ENCODE data around the gene MICAL2.

MICAL2 gene

GRCh38 chr11:12279672-12280108 lies 169.3 kb downstream of the MICAL2 start:
- in situ Hi-C loops (cut with MboI; ENCODE audit: low sequenced_read_pairs) = no loop called here

GRCh38 chr11:12280199-12280837 lies 169.9 kb downstream of the MICAL2 start:
- in situ Hi-C loops (cut with MboI; ENCODE audit: low sequenced_read_pairs) = no loop called here

DNA sequence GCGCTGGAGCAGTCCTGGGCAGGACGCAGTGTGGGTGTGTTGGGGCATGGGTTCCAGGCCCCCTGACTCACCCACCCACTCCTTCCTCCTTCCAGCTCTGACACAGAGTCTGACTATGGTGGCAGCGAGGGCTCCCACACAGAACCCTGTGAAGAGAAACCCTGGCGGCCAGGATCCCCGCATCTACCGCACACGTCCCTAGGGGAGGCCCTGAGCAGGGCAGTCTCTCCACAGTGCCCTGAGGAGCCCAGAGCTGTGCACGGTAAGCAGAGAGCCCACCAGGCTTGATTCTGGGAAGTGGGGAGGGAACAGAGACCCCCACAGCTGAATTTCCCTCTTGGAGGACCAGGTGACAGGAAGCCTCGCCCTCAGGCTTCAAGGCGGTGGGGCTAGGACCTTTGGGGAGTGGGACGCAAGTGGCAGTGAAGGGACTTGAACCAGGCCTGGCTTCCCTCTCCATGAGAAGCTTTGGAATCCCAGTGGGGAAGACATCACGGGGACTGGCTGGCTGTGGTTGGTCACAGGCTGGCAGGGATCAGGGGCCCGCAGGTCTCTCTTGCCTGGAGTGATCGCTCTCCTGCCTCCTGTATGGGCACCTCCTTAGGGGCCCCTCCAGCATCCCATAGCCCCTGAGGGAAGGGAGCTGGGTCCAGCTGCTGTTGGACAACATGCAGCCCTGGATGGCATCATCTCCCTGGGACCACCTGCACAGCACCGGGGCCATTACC lies 170.6 kb downstream of the MICAL2 start:
- in situ Hi-C loops (cut with MboI; ENCODE audit: low sequenced_read_pairs) = no loop called here

GRCh38 chr11:12281571-12282478 lies 171.4 kb downstream of the MICAL2 start:
- in situ Hi-C loops (cut with MboI; ENCODE audit: low sequenced_read_pairs) = no loop called here

GRCh38 chr11:12282676-12283075 lies 172.3 kb downstream of the MICAL2 start:
- in situ Hi-C loops (cut with MboI; ENCODE audit: low sequenced_read_pairs) = no loop called here

DNA sequence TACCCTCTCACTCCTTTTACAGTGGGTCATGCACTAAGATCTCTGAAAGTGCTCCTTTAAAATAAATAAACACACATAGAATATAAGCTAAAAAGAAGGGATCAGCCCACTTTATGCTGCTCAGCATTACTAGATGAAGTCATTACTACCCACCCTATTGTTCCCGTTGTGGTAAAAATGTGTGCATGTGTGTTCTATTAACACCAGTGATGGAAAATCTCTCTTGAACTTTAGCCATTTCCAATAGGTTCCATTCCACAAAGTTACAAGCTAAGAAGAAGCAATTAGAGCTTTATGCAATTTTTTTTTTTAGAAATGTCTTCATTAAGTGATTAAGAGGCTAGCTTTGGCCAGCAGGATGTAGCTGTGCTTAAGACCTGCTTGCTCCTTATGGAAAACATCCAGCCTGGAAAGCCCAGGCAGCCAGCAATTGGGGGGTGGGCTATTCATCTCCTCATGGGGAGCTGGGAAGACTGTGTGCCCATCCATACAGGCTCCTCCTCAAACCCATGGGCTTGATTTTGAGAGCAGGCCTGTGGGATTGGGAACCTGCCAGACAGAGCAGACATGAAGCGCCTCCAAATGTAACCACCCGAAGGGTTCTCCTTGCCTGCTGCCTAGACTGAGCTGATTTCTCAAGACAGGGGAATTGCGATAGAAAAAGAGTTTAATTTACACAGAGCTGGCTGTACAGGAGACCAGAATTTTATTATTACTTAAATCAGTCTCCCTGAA lies 174.1 kb downstream of the MICAL2 start:
- in situ Hi-C loops (cut with MboI; ENCODE audit: low sequenced_read_pairs) = no loop called here

GRCh38 chr11:12285106-12285505 lies 174.7 kb downstream of the MICAL2 start:
- in situ Hi-C loops (cut with MboI; ENCODE audit: low sequenced_read_pairs) = no loop called here

DNA sequence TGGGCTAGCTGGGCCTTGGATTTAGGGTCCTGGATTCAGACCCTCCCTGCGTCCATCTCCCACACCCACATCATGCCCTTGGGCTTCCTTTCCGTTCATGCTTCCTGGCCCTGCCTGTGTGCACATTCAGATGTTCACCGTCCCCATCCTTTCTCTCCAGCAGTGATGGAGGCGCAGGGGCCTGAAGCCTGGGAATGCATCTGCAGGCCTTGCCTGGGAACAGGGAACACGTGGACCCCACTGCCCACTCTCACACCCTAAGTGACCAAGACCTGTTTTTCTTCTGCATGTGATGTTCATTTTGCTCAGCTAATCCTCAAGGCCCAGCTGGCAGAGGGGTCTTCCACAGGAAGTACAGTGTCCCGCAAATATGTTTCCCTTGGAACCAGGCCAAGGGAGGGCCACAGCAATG lies 175.4 kb downstream of the MICAL2 start:
- in situ Hi-C loops (cut with MboI; ENCODE audit: low sequenced_read_pairs) = no loop called here

DNA sequence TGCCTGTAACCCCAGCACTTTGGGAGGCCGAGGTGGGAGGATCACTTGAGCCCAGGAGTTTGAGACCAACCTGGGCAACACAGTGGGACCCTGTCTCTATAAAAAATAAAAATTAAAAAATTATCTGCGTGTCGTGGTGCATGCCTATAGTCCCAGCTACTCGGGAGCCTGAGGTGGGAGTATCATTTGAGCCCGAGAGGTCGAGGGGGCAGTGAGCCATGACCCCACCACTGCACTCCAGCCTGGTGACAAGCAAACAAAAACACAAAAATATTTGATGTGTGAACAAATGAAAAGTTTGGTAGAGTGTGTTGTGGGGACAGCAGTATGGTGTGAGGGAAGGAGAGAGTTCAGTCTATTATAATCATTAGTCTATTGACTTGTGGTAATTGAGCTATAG lies 176.2 kb downstream of the MICAL2 start:
- in situ Hi-C loops (cut with MboI; ENCODE audit: low sequenced_read_pairs) = no loop called here

DNA sequence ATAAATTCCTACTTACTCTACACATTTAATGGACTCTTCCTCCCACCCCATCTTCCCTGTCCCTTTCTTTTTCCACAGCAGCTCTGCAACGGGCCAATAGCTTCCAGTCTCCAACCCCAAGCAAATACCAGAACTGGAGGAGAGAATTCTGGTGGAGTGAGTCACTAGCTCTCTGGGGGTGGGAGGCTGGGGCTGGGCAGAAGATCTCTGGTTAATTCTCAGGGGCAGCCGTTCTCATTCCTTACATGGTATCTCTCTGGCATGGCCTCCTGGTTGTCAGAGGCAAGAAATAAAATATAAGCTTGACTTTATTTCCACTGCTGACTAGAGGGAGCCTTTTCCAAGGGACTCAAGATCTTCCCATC lies 176.6 kb downstream of the MICAL2 start:
- in situ Hi-C loops (cut with MboI; ENCODE audit: low sequenced_read_pairs) = no loop called here

DNA sequence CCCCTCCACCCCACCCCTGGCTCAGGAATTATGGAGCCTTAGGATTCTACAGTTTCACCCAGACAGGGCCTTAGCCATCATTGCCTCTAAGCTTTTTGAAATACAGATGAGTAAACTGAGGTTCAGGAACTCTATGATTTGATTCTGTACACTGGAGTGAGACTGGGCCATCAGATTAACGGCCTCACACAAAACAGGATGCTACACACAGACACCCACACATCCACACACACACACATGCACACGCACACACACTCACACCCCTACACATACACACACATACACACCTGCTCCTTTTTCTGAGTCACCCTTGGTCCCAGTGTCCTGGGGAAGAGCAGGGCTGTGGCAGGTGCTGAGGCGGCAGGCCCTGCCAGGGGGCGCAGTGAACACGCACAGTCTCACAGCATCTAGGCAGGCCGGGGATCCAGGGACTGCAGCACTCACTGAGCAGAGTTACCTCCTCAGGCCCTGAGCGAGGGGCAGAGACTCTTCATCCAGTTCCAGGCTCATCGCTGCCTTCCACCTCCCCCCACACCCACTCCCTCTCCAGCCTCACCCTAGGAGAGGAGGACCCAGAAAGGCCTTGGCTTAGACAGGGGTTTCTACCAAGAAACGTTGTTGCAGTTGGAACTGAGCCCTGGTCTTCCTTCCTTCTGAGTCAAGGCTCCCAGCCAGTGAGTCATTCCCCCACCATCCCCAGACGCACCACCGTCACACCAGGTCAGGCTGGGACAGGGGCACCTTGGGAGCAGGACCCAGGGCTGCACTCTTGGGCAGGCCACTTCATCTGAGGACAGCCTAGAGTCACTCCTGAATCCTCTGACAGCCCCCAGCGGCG lies 177.2 kb downstream of the MICAL2 start:
- in situ Hi-C loops (cut with MboI; ENCODE audit: low sequenced_read_pairs) = no loop called here

- in situ Hi-C loops (cut with MboI; ENCODE audit: low sequenced_read_pairs) = no loop called here
Observed at GRCh38 chr11:12288212-12288930, 178.0 kb downstream of the MICAL2 start.

- in situ Hi-C loops (cut with MboI; ENCODE audit: low sequenced_read_pairs) = no loop called here
Observed at GRCh38 chr11:12288931-12289666, 178.7 kb downstream of the MICAL2 start.

DNA sequence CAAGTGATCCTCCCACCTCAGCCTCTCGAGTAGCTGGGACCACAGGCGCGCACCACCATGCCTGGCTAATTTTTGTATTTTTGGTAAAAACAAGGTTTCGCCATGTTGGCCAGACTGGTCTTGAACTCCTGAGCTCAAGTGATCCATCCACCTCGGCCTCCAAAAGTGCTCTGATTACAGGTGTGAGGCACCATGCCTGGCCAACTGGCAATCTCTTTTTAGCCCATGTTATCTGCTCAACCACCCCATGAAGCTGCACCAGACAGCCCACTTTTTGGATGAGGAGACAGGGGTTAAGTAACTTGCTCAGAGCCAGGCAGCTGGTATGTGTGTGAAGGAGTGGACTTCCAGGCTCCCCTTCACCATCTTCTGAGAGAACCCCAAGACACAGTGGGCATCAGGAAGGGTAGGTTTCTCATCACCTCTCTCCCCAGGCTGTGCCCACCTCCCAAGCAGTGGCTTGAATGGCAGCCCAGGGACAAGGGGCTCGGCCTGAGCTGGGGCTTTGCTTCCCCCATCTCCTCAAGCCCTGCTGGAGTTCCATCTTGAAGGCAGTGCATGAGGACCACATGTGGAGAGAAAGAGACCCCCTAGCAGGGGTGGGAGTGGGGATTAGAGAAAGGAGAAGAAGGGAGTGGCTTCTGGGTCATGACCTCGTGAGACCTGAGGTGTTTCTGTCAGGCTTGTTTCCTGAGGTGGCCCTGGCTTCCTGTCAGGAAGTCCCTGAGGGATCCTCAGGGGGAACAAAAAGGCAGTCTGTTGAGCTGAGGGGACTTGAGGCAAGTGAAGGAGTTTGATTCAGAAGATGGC lies 179.5 kb downstream of the MICAL2 start:
- in situ Hi-C loops (cut with MboI; ENCODE audit: low sequenced_read_pairs) = no loop called here

DNA sequence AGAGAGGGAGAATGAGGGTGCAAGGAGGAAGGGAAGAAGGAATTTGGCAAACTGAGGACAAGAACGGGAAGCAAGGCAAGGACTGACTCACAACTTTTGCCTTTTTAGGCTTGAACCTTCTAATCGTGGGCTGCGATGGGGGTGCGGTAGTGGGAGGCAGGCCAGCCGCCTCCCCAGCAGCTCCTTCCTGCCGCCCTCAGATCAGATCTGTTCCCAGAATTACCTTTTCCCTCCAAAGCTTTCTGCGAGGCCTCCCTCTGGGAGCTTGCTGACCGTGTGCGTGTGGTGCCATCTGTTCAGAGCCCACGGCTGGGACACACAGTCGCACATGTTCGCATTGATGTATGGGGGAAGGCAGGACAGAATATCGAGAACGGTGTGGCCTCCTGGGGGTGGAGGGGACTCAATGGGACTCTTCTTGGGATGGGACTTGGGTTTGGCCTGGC lies 180.1 kb downstream of the MICAL2 start:
- in situ Hi-C loops (cut with MboI; ENCODE audit: low sequenced_read_pairs) = no loop called here

DNA sequence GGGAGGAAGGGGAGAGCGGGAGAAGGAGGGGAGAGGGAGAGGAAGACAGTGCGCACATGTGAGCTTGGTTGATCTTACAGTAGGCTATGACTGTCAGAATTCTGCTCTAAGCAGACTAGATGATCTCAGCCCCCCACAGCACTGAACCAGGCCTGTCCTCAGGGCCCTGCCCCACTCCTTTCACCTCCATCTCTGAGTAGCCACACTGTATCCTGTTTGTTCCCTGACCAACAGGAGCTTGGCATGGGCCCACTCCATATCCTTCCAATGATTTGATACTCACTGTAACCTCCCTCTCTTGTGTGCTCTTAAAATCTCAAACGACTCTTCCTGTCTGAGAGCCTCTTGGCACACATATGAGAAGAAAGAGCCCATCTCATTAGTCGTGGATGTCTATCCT lies 180.9 kb downstream of the MICAL2 start:
- in situ Hi-C loops (cut with MboI; ENCODE audit: low sequenced_read_pairs) = no loop called here

DNA sequence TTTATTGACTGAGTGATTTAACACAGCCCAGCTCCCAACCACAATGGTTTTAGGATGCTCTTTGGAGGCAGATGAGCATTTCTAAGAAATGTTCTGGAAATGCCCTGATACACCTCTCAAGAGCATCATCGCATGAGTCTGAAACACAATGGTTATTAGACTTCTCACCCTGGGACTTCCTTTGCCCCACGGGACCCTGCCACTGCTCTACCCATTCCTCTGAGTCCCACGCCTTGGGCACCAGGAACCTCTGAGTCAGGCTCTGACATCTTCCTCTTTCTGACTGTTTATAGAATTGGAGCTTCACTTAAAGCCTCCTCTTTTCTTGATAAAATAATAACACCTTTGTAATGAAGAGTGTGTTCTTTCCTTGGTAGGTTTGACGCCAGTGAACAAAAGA lies 181.4 kb downstream of the MICAL2 start:
- in situ Hi-C loops (cut with MboI; ENCODE audit: low sequenced_read_pairs) = no loop called here

GRCh38 chr11:12292766-12293165 lies 182.4 kb downstream of the MICAL2 start:
- in situ Hi-C loops (cut with MboI; ENCODE audit: low sequenced_read_pairs) = no loop called here

All from hTERT RPE-1 (cell line).